ENCODE results near the gene ATP6V0E1. TPM values are rescaled to one million over a fixed set of nuclear protein-coding genes. Genes with fewer than 3 reads are reported as not detected.

ATP6V0E1 gene
- total RNA-seq, 1 donor from 2014 or later = 272 TPM

- TF ChIP-seq, protein P1, sequence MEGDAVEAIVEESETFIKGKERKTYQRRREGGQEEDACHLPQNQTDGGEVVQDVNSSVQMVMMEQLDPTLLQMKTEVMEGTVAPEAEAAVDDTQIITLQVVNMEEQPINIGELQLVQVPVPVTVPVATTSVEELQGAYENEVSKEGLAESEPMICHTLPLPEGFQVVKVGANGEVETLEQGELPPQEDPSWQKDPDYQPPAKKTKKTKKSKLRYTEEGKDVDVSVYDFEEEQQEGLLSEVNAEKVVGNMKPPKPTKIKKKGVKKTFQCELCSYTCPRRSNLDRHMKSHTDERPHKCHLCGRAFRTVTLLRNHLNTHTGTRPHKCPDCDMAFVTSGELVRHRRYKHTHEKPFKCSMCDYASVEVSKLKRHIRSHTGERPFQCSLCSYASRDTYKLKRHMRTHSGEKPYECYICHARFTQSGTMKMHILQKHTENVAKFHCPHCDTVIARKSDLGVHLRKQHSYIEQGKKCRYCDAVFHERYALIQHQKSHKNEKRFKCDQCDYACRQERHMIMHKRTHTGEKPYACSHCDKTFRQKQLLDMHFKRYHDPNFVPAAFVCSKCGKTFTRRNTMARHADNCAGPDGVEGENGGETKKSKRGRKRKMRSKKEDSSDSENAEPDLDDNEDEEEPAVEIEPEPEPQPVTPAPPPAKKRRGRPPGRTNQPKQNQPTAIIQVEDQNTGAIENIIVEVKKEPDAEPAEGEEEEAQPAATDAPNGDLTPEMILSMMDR (IDR thresholded peaks at IDR 0.05) = no peak
- H3K27ac Mint-ChIP-seq (ENCODE audit: unreplicated experiment) = peak overlapping the region; percentile 71
- no peaks in the 10 kb centered on the region for H3K9me3 Mint-ChIP-seq (ENCODE audit: low read depth)
- DNase-seq (ENCODE audit: low spot score) = no peak
- H3K4me3 Mint-ChIP-seq (ENCODE audit: unreplicated experiment) = no peak overlapping the region
- H3K4me1 Mint-ChIP-seq (ENCODE audit: low read depth) = peaks cover 68% of the 10 kb centered on the region
- no peaks in the 10 kb centered on the region for H3K27me3 Mint-ChIP-seq (ENCODE audit: low read depth)
- no peaks in the 10 kb centered on the region for H3K36me3 Mint-ChIP-seq (ENCODE audit: low read depth)
Observed at GRCh38 chr5:172956936-172957335, 26.6 kb upstream of the ATP6V0E1 start.

- H3K27ac Mint-ChIP-seq (ENCODE audit: unreplicated experiment) = peak overlapping the region; percentile 71
- H3K9me3 Mint-ChIP-seq (ENCODE audit: low read depth) = no peaks in the 10 kb centered on the region
- peaks cover 63% of the 10 kb centered on the region for H3K4me1 Mint-ChIP-seq (ENCODE audit: low read depth)
- no peaks in the 10 kb centered on the region for H3K27me3 Mint-ChIP-seq (ENCODE audit: low read depth)
- H3K36me3 Mint-ChIP-seq (ENCODE audit: low read depth) = no peaks in the 10 kb centered on the region
- TF ChIP-seq, protein P1 (IDR thresholded peaks at IDR 0.05) = no peak
- H3K4me3 Mint-ChIP-seq (ENCODE audit: unreplicated experiment) = no peak overlapping the region
- DNase-seq (ENCODE audit: low spot score) = no peak
Observed at GRCh38 chr5:172957458-172957857, 26.1 kb upstream of the ATP6V0E1 start.

DNA sequence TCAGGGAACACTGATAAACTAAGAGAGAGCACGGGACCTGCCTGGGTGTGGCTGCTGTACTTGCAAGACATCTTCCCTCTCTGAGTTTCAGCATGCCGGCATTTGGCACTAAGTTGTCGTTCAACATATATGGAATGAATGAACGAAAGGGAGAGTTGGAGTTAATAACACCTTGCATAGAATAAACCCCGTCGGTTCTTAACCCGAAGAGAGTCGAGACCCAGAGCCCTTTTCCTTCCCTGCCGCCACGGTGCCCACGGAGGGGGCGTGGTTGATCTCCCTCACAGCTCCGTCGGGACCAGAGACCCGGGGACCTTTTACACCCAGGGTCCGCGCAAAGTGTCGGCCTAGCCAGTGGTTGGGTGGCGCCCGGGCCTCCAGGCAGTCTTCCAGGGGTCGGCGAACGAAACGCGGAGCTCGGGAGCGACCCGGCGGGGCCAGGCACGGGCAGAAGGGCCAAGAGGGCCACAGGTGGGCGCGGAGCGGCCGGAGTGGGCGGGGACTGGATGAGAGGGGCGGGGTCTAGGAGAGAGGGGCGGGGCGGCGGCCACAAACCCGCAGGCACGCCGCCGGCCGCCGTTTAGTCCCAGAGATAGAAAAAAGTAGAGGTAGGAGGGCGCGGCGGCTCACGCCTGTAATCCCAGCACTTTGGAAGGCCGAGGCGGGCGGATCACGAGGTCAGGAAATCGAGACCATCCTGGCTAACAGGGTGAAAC, 25.1 kb upstream of the ATP6V0E1 start:
- H3K4me3 Mint-ChIP-seq (ENCODE audit: unreplicated experiment) = peak overlapping the region; percentile 91
- H3K4me1 Mint-ChIP-seq (ENCODE audit: low read depth) = peaks cover 55% of the 10 kb centered on the region
- TF ChIP-seq, protein P1 (IDR thresholded peaks at IDR 0.05) = no peak
- H3K27ac Mint-ChIP-seq (ENCODE audit: unreplicated experiment) = peak overlapping the region; percentile 96
- DNase-seq (ENCODE audit: low spot score) = peak; percentile 89
- H3K36me3 Mint-ChIP-seq (ENCODE audit: low read depth) = no peaks in the 10 kb centered on the region
- H3K9me3 Mint-ChIP-seq (ENCODE audit: low read depth) = no peaks in the 10 kb centered on the region
- no peaks in the 10 kb centered on the region for H3K27me3 Mint-ChIP-seq (ENCODE audit: low read depth)

- Mint-ChIP-seq H3K27ac (ENCODE audit: unreplicated experiment) (peak overlapping the region; percentile 96), H3K36me3 (ENCODE audit: low read depth) (peaks cover 2% of the 10 kb centered on the region), H3K4me3 (ENCODE audit: unreplicated experiment) (peak overlapping the region; percentile 91), H3K27me3 (ENCODE audit: low read depth) (no peaks in the 10 kb centered on the region), H3K9me3 (ENCODE audit: low read depth) (no peaks in the 10 kb centered on the region), H3K4me1 (ENCODE audit: low read depth) (peaks cover 39% of the 10 kb centered on the region)
- peak; percentile 52 for DNase-seq (ENCODE audit: low spot score)
- TF ChIP-seq, protein P1 (IDR thresholded peaks at IDR 0.05) = no peak
Observed at GRCh38 chr5:172959824-172960799, 23.5 kb upstream of the ATP6V0E1 start.

- no peaks in the 10 kb centered on the region for H3K9me3 Mint-ChIP-seq (ENCODE audit: low read depth)
- TF ChIP-seq, protein P1 (IDR thresholded peaks at IDR 0.05) = no peak
- no peak overlapping the region for H3K4me3 Mint-ChIP-seq (ENCODE audit: unreplicated experiment)
- no peaks in the 10 kb centered on the region for H3K27me3 Mint-ChIP-seq (ENCODE audit: low read depth)
- H3K36me3 Mint-ChIP-seq (ENCODE audit: low read depth) = peaks cover 15% of the 10 kb centered on the region
- no peak overlapping the region for H3K27ac Mint-ChIP-seq (ENCODE audit: unreplicated experiment)
- H3K4me1 Mint-ChIP-seq (ENCODE audit: low read depth) = peaks cover 4% of the 10 kb centered on the region
- DNase-seq (ENCODE audit: low spot score) = no peak
Observed at GRCh38 chr5:172969921-172970320, 13.7 kb upstream of the ATP6V0E1 start.
